Measurements from ENCODE around the gene CLCN3. TPM values are rescaled to one million over a fixed set of nuclear protein-coding genes. Genes with fewer than 3 reads are reported as not detected.

CLCN3 gene
- total and polyA plus RNA-seq, 9 of the 15 experiments (the other 6 are each of a cell fraction or from before 2014, with no cell fraction given), result 12.7 to 60.6 (median 38.5) TPM

GRCh38 chr4:169659716-169660670 lies 39.6 kb downstream of the CLCN3 start:
- Histone ChIP-seq H3K9me3 (replicated peaks; ENCODE audit: control insufficient read depth, insufficient read depth, low read depth, low read length) (no peaks in the 10 kb centered on the region; the same call in 1 of the 2 replicates), H3K9me1 (ENCODE audit: control insufficient read depth, insufficient read depth, low read length) (no peaks in the 10 kb centered on the region), H3K36me3 (ENCODE audit: control insufficient read depth, insufficient read depth, low read length) (0 out of 3 replicates have a peak, but pooled peaks cover 4% of the 10 kb centered on the region), H3K27me3 (ENCODE audit: control insufficient read depth in 2 of 2, insufficient read depth in 2 of 2, low read length in 2 of 2) (no peaks in the 10 kb centered on the region), H2AFZ (ENCODE audit: low read depth, low read length) (peak overlapping the region; percentile 11), H3K4me2 (ENCODE audit: insufficient read depth, low read length) (peak overlapping the region; percentile 80), H3K4me1 (replicated peaks in 1 of 2; ENCODE audit: control insufficient read depth in 2 of 2, insufficient read depth in 2 of 2, low read length in 2 of 2) (peaks cover 0 to 5% of the 10 kb centered on the region in 2 experiments; a peak in 3 of 5 replicates), H4K20me1 (replicated peaks; ENCODE audit: control insufficient read depth, insufficient read depth, low read length) (no peaks in the 10 kb centered on the region), H3K79me2 (ENCODE audit: control insufficient read depth, insufficient read depth, low read length) (peaks cover 92% of the 10 kb centered on the region), H3K27ac (ENCODE audit: extremely low read depth, low read depth, low read length) (peak overlapping the region; percentile 93), H3K9ac (ENCODE audit: insufficient read depth in 1 of 2, low read depth in 2 of 2, low read length in 2 of 2) (peak overlapping the region; percentile 65 to 89), H3K4me3 (peak overlapping the region; percentile 51)
- peak; percentile 83 to 97 (median 88) for DNase-seq (ENCODE audit: extremely low read depth in 1 of 4, low spot score in 3 of 4)
- FAIRE-seq, result peak; percentile 100
- POLR2A ChIA-PET, result interaction anchor here (0.6 to 6.6 kb wide), 20 partner anchors 8 to 186 kb away, joined by 3 to 51 read pairs (median 6); partner anchors contain the start of genes CLCN3 and NEK1
- intact Hi-C loops (cut with micrococcal nuclease), result loop anchor here (1.0 to 5.0 kb wide), 4 partner anchors 34 to 97 kb away; partner anchors contain the start of genes CLCN3, HPF1 and NEK1
- CTCF ChIA-PET (ENCODE audit: low intra/inter-chr PET ratio), result no interaction called here
- 1% methylated on average over 14 of the region's 14 CpGs for WGBS (ENCODE audit: insufficient coverage, low coverage, missing lambda C conversion rate)
- ATAC-seq, result peak; percentile 79
- TSS peak; percentile 61 for BruUV-seq (replicated peaks)
- in situ Hi-C loops (cut with MboI), result loop anchor here (5.0 kb wide), 1 partner anchor 38 kb away; the partner anchor contains the start of gene CLCN3
- TF ChIP-seq ZNF263 (CRISPR knock-in tag; IDR thresholded peaks at IDR 0.05; ENCODE audit: borderline replicate concordance), result no peak
- TF ChIP-seq ARID2 (IDR thresholded peaks at IDR 0.05), result no peak
- 0 out of 2 replicates have a peak, but pooled peaks have one; percentile 49 for TF ChIP-seq CREB3L1 (IDR thresholded peaks at IDR 0.05; ENCODE audit: borderline replicate concordance, low read depth)
- peak; percentile 91 for TF ChIP-seq ZNF316 (IDR thresholded peaks at IDR 0.05)
- peak; percentile 95 for TF ChIP-seq BMI1 (IDR thresholded peaks at IDR 0.05; ENCODE audit: low read length)
- peak; percentile 48 for TF ChIP-seq RBBP5 (IDR thresholded peaks at IDR 0.05; ENCODE audit: borderline replicate concordance, insufficient read depth, low read length, poor library complexity, severe bottlenecking)
- TF ChIP-seq PHB (CRISPR knock-in tag; IDR thresholded peaks at IDR 0.05), result no peak
- TF ChIP-seq NFIC (IDR thresholded peaks at IDR 0.05), result no peak
- TF ChIP-seq MCM5 (IDR thresholded peaks at IDR 0.05; ENCODE audit: low read depth), result no peak
- TF ChIP-seq NONO (IDR thresholded peaks at IDR 0.05; ENCODE audit: low read depth in 2 of 2, low read length in 1 of 2), result 0 out of 4 replicates have a peak, but pooled peaks have one; percentile 4 to 15
- no peak for TF ChIP-seq TRIM25 (IDR thresholded peaks at IDR 0.05; ENCODE audit: borderline replicate concordance)
- TF ChIP-seq CAMTA2 (CRISPR knock-in tag; conservative IDR thresholded peaks at IDR 0.05), result no peak
- 0 out of 2 replicates have a peak, but pooled peaks have one; percentile 39 for TF ChIP-seq CTBP1 (IDR thresholded peaks at IDR 0.05; ENCODE audit: borderline replicate concordance)
- no peak for TF ChIP-seq HMG20B (CRISPR knock-in tag; IDR thresholded peaks at IDR 0.05)
- no peak for TF ChIP-seq CBX2 (IDR thresholded peaks at IDR 0.05; ENCODE audit: insufficient read depth, low read length, poor library complexity, severe bottlenecking)
- peak; percentile 38; the same call in 1 of the 2 replicates for TF ChIP-seq PHF8 (IDR thresholded peaks at IDR 0.05; ENCODE audit: borderline replicate concordance, low read length)
- TF ChIP-seq LEF1 (IDR thresholded peaks at IDR 0.05), result peak; percentile 49; the same call in 1 of the 2 replicates
- no peak for TF ChIP-seq FOS (IDR thresholded peaks at IDR 0.05; ENCODE audit: extremely low read depth, insufficient read length)
- peak; percentile 26 to 28; a peak in 2 of 4 replicates for TF ChIP-seq KDM1A (IDR thresholded peaks at IDR 0.05)

Measured in K562 (cell line).